Left forelimb (tissue), 1 donor: ENCODE data around the gene SLC44A1.
A peak's percentile ranks its signal among the peaks of the same experiment; 100 is the strongest.

Experiments
- DNase-seq: peaks from one replicate; pipeline ENCODE4 v3.0.0-alpha.2; 2018; ENCODE audit warnings: low spot score

Gene SLC44A1

GRCh38 chr9:105432247-105432842 lies 187.9 kb downstream of the SLC44A1 start:
- DNase-seq: no peak

- DNase-seq: no peak
These were observed 191.0 kb downstream of the SLC44A1 start for GRCh38 chr9:105435453-105435852.

DNA sequence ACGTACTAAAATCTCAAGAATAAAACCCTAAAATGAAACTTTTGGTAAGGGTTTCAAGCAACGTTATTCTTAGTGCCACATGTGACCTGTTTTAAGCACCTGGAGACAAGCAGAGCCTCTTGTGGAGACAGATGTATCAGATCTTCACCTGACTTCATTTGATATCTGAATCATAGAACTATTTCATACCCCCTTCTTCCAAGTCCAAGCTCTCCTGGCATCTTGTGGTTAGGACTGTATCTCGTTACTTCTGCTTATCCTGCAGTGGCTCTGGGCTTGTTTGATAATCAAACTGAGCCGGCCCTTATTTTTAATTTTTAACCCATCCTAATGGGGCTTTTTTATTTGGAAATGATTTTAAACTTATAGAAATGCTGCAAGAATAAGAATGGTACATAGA lies 192.3 kb downstream of the SLC44A1 start:
- DNase-seq: no peak

DNA sequence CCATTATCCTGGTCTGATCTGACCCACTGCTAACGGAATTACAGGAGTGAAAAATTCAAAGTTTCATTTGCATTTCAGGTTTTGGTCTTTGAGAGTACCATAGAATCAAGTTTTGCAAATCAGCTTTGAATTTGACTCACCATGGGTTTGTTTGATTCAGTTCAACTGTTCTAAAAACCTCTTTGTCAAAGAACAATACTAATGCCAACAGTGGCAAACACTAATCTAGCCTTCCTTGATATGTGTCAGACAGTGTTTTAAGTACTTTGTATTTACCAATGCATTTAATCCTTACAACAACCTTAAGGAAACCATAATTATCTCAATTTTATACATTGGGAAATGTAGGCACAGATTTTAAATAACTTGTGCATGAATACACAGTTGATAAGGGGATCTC lies 193.3 kb downstream of the SLC44A1 start:
- DNase-seq: no peak

GRCh38 chr9:105438141-105438806 lies 193.8 kb downstream of the SLC44A1 start:
- DNase-seq: no peak

DNA sequence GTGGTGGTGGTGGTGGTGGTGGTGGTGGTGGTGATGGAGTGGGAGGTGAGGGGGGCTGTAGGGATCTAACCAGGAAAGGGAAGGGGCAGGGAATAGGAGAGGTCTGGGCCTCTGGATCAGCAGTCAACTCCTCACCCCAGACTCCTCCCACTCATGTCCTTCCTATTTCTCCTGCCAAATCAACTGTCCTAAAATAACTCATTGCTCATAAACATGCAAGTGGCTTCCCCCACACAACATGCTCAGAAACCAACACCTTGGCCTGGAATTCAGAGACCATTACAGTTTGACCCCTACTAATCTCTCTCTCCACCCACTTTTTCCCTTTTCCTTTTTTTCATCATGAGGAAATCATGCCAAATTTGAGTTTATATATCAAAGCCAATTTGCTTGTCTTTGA lies 195.0 kb downstream of the SLC44A1 start:
- DNase-seq: no peak

GRCh38 chr9:105441616-105442160 lies 197.2 kb downstream of the SLC44A1 start:
- DNase-seq: no peak

GRCh38 chr9:105443121-105443520 lies 198.7 kb downstream of the SLC44A1 start:
- no peak for DNase-seq

GRCh38 chr9:105444130-105444529 lies 199.7 kb downstream of the SLC44A1 start:
- no peak for DNase-seq

GRCh38 chr9:105445203-105445881 lies 200.9 kb downstream of the SLC44A1 start:
- no peak for DNase-seq

GRCh38 chr9:105447386-105447813 lies 202.9 kb downstream of the SLC44A1 start:
- no peak for DNase-seq

DNA sequence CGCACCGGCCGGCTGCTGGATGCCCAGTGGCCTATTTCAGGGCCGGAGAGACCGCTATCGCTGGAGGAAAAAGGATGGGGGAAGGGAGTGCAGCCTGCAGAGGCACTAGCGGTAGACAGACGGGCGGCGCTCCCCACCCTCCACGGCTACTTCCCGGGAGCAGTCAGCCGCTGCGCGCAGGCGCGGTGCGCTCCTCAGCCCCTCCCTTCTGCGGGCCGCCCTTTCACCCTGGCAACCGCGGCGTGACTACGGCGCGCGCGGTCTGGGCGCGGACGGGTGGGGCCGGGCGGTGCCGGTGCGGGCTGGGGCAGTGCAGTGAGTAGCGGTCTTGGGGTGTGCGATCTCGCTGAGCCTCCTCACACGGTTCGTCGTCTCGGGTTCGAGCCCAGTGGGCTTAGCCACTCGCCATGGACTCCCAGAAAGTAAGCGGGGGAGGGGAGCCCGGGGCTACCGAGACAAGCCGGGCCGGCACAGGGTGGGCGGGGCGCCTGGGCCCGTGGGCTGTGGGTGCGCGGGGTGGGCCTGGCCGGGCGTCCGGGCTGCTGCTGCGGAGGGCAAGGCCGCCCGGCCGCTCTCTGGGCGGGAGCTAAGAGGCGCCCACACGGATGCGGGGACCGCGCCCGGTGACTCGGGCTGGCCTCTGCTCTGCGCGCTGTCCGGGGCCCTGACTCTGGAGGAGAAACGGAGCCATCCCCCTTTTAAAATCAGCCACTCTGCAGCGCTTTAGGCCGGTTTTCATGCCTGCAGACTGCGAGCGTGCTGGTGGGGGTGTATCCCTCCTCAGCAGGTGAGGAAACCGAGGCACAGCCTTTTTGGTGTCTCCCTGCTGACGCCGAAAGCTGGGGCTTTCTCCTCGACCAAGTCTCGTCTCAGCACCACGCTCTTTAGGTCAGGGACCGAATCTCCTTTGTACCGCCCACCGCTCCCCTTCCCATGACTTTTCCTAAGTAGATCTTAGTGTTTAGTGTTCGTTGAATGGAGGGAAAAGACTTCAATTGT lies 203.7 kb downstream of the SLC44A1 start, which contains the start of gene FSD1L:
FSD1L (plus strand) TSS at position 221 of the 999 bp plus-strand sequence; CDS start at position 408, 187 bp downstream.
- peak; percentile 92 for DNase-seq

DNA sequence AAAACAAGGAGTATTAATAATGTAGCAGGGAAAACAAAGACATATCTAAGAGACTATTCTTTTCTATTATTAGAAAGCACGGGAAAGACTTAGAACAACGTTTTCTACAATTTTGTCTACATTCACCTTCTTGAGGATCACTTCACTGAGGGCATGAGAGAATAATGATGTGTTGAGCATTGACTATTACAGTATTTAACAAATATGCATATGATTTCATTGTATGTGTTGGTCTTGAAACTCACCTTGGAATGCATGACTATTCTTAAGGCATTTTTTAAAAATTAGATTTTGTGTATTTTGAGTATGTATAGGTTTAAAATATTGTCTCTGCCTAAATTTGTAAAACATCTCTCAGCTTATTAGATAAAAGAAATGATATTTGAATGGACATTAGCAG lies 204.6 kb downstream of the SLC44A1 start:
- no peak for DNase-seq

- no peak for DNase-seq
These were observed 207.7 kb downstream of the SLC44A1 start for GRCh38 chr9:105452185-105452584.

DNA sequence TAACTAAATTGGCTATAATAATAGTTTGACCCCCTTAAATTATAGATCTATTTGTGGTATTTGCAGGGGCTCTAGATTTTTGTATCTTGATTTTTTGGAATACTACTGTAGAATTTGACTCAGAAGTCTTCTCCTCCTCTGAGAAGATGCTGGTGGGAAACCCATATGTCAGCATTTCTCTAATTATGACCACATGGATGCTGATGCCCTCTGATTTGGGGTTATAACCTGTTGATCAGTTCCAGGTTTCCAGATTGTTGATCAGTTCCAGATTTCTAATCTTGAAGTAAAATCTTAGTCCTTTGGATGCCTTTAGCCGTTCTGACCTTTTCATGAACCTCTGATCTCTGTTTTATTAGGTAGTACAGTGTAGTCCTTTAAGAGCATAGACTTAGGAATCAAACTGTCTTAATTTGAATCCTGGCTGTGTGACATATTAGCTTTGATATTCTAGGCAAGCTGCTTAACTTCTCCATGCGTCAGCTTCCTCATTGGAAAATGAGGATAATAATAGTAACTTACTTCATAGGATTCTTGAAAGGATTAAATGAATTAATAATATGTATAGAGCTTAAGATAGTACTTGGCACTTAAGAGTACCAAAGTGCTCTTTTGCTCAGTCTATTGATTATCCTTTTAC lies 211.5 kb downstream of the SLC44A1 start:
- DNase-seq: no peak

- DNase-seq: no peak
These were observed 213.3 kb downstream of the SLC44A1 start for GRCh38 chr9:105457560-105458294.

- DNase-seq: no peak
These were observed 214.0 kb downstream of the SLC44A1 start for GRCh38 chr9:105458404-105458803.

- no peak for DNase-seq
These were observed 214.9 kb downstream of the SLC44A1 start for GRCh38 chr9:105459336-105459735.

GRCh38 chr9:105466898-105467455 lies 222.5 kb downstream of the SLC44A1 start:
- no peak for DNase-seq

GRCh38 chr9:105468875-105469274 lies 224.4 kb downstream of the SLC44A1 start:
- DNase-seq: no peak
